K562 (cell line): Measurements from ENCODE around the gene CAMK2D. TPM values are rescaled to one million over a fixed set of nuclear protein-coding genes. Genes with fewer than 3 reads are reported as not detected.

ENCODE experiments used
- ATAC-seq: fragments of 200-7000 bp; cut with Tn5 transposase; 3 replicates; pipeline ENCODE4 v1.9.1; 2020; ENCODE audit warnings: moderate library complexity
- BruUV-seq: library from RNA; stranded (reverse); fragments of 400-500 nt; replicated peaks from 2 replicates; lab custom pipeline; 2021; lab: Mats Ljungman, UMichigan
- CTCF ChIA-PET: fragments of 300-600 bp; formaldehyde crosslinking; extraction: SDS; loops from one replicate; lab custom pipeline; 2021; ENCODE audit warnings: low intra/inter-chr PET ratio; lab: Yijun Ruan, JAX
- POLR2A ChIA-PET: fragments of 300-600, 350-650 bp; sonication (Branson Sonifier 250); formaldehyde crosslinking; extraction: SDS; loops from one replicate; lab custom pipeline; 2021; ENCODE audit warnings: antibody characterized with exemption, inconsistent platforms; lab: Yijun Ruan, JAX
- DNase-seq, 4 experiments: peaks; one replicate each; pipeline versions ENCODE4 v3.0.0 to v3.0.0-alpha.2; 2011 to 2018; ENCODE audit warnings: low spot score in 3 of 4, mixed read lengths in 3 of 4; ENCODE audit errors: extremely low read depth in 1 of 4
- FAIRE-seq: peaks from 2 replicates; lab custom pipeline; 2011; peaks lifted over from hg19 to GRCh38; lab: Jason Lieb, UNC
- H2AFZ ChIP-seq: 2 replicates; pipeline ENCODE4 v1.6.0; 2011; ENCODE audit warnings: low read depth, low read length, control low read depth, inconsistent platforms
- H3K27ac ChIP-seq: fragments of 200-600 bp; 3 replicates; pipeline ENCODE4 v1.8.0; 2011; ENCODE audit warnings: low read depth, mild to moderate bottlenecking, control low read depth, inconsistent platforms, low read length, moderate library complexity, mixed read lengths; ENCODE audit errors: extremely low read depth
- H3K27me3 ChIP-seq, 2 experiments: fragments of 300-600 bp in 1 of 2; 2 replicates in 1 of 2; 3 replicates in 1 of 2; pipeline versions ENCODE4 v1.6.0 to v1.8.0; 2011; ENCODE audit warnings: inconsistent platforms in 2 of 2, low read length in 2 of 2, mild to moderate bottlenecking in 1 of 2, mixed read lengths in 1 of 2, moderate library complexity in 1 of 2; ENCODE audit not compliant: control insufficient read depth in 2 of 2, insufficient read depth in 2 of 2
- H3K36me3 ChIP-seq: fragments of 300-600 bp; 3 replicates; pipeline ENCODE4 v1.8.0; 2011; ENCODE audit warnings: mild to moderate bottlenecking, low read length, inconsistent platforms; ENCODE audit not compliant: control insufficient read depth, insufficient read depth
- H3K4me1 ChIP-seq, 2 experiments: fragments of 200-600 bp in 1 of 2; replicated peaks in 1 of 2; 2 replicates in 1 of 2; 3 replicates in 1 of 2; pipeline versions ENCODE4 v1.5.1 to v1.8.0; 2011; ENCODE audit warnings: inconsistent platforms in 2 of 2, low read length in 2 of 2, mild to moderate bottlenecking in 1 of 2, mixed read lengths in 1 of 2, moderate library complexity in 1 of 2; ENCODE audit not compliant: control insufficient read depth in 2 of 2, insufficient read depth in 2 of 2
- H3K4me2 ChIP-seq: 2 replicates; pipeline ENCODE4 v1.6.1; 2011; ENCODE audit warnings: low read length, control low read depth, inconsistent platforms, mixed read lengths; ENCODE audit not compliant: insufficient read depth
- H3K4me3 ChIP-seq: fragments of 200-600 bp; sonication (generic), shearing (Covaris generic); 2 replicates; pipeline ENCODE4 v1.5.1; 2016; ENCODE audit warnings: control low read depth, inconsistent platforms
- H3K79me2 ChIP-seq: fragments of 200-600 bp; 3 replicates; pipeline ENCODE4 v1.8.0; 2011; ENCODE audit warnings: low read length, inconsistent platforms; ENCODE audit not compliant: control insufficient read depth, insufficient read depth
- H3K9ac ChIP-seq, 2 experiments: 2 replicates each; pipeline versions ENCODE4 v1.6.0 to v1.6.1; 2011; ENCODE audit warnings: low read depth in 2 of 2, low read length in 2 of 2, control low read depth in 1 of 2, inconsistent platforms in 1 of 2, mild to moderate bottlenecking in 1 of 2, mixed read lengths in 1 of 2; ENCODE audit not compliant: insufficient read depth in 1 of 2
- H3K9me1 ChIP-seq: one replicate; pipeline ENCODE4 v1.6.0; 2011; ENCODE audit warnings: inconsistent platforms, mild to moderate bottlenecking, low read length, moderate library complexity; ENCODE audit not compliant: control insufficient read depth, insufficient read depth
- H3K9me3 ChIP-seq: replicated peaks from 2 replicates; pipeline ENCODE4 v1.5.1; 2011; ENCODE audit warnings: low read depth, low read length, inconsistent platforms; ENCODE audit not compliant: control insufficient read depth, insufficient read depth
- H4K20me1 ChIP-seq: replicated peaks from 2 replicates; pipeline ENCODE4 v1.6.1; 2011; ENCODE audit warnings: low read length, inconsistent platforms, mixed read lengths; ENCODE audit not compliant: control insufficient read depth, insufficient read depth
- ATF1 ChIP-seq, 2 experiments: fragments of 450-650 bp in 1 of 2; IDR thresholded peaks; 2 replicates each; pipeline ENCODE4 v1.6.1; 2016; ENCODE audit warnings: missing compliant biosample characterization in 1 of 2, missing genetic modification characterization in 1 of 2
- DNMT1 ChIP-seq: fragments of 450-650 bp; IDR thresholded peaks from 2 replicates; pipeline ENCODE4 v1.6.1; 2016; ENCODE audit warnings: antibody characterized with exemption, mild to moderate bottlenecking
- FOXK2 ChIP-seq, 2 experiments: fragments of 450-650 bp; IDR thresholded peaks in 1 of 2; conservative IDR thresholded peaks in 1 of 2; 2 replicates each; pipeline ENCODE4 v1.6.1; 2016; ENCODE audit warnings: low read depth in 2 of 2, mild to moderate bottlenecking in 1 of 2
- HMG20A ChIP-seq: fragments of 450-650 bp; formaldehyde crosslinking; conservative IDR thresholded peaks from 2 replicates; pipeline ENCODE4 v1.4.0; 2020; ENCODE audit warnings: mild to moderate bottlenecking, mixed read lengths
- ILF3 ChIP-seq: fragments of 450-650 bp; IDR thresholded peaks from 2 replicates; pipeline ENCODE4 v1.6.1; 2018; ENCODE audit warnings: antibody characterized with exemption, mild to moderate bottlenecking, moderate library complexity, borderline replicate concordance
- NCOA6 ChIP-seq: fragments of 450-650 bp; IDR thresholded peaks from 2 replicates; pipeline ENCODE4 v1.6.1; 2017; ENCODE audit warnings: mild to moderate bottlenecking
- NCOR1 ChIP-seq: fragments of 450-650 bp; IDR thresholded peaks from 2 replicates; pipeline ENCODE4 v1.6.1; 2016; ENCODE audit warnings: mild to moderate bottlenecking, moderate library complexity
- NR2F6 ChIP-seq: fragments of 450-650 bp; formaldehyde crosslinking; IDR thresholded peaks from 2 replicates; pipeline ENCODE4 v1.4.0; 2020; ENCODE audit warnings: mild to moderate bottlenecking
- NRF1 ChIP-seq, 2 experiments: fragments of 450-650 bp; IDR thresholded peaks in 1 of 2; conservative IDR thresholded peaks in 1 of 2; 2 replicates each; pipeline ENCODE4 v1.6.1; 2014; ENCODE audit warnings: mild to moderate bottlenecking in 2 of 2
- RBM39 ChIP-seq: fragments of 200-400 bp; formaldehyde crosslinking; optimal IDR thresholded peaks from 2 replicates; pipeline ENCODE3; 2018; ENCODE audit warnings: low read depth, low read length
- SMARCA5 ChIP-seq: fragments of 450-650 bp; IDR thresholded peaks from 2 replicates; pipeline ENCODE4 v1.6.1; 2016
- THRAP3 ChIP-seq: fragments of 450-650 bp; IDR thresholded peaks from 2 replicates; pipeline ENCODE4 v1.6.1; 2016; ENCODE audit warnings: mild to moderate bottlenecking, inconsistent platforms, borderline replicate concordance
- TOE1 ChIP-seq, 2 experiments: fragments of 450-650 bp in 1 of 2; sonication (generic) in 1 of 2; formaldehyde crosslinking in 1 of 2; IDR thresholded peaks; 2 replicates each; pipeline versions ENCODE4 v1.7.1 to v1.8.0; 2016 to 2022; ENCODE audit warnings: borderline replicate concordance in 2 of 2, mild to moderate bottlenecking in 2 of 2, antibody characterized with exemption in 1 of 2, inconsistent platforms in 1 of 2, low read depth in 1 of 2, missing genetic modification reagents in 1 of 2, moderate library complexity in 1 of 2
- ZBTB17 ChIP-seq: fragments of 450-650 bp; formaldehyde crosslinking; IDR thresholded peaks from 2 replicates; pipeline ENCODE4 v1.4.0; 2020; ENCODE audit warnings: mild to moderate bottlenecking
- ZNF282 ChIP-seq: sonication (generic); formaldehyde crosslinking; IDR thresholded peaks from 2 replicates; pipeline ENCODE4 v1.8.1; 2023; ENCODE audit warnings: missing genetic modification reagents
- WGBS: fragments of 100-300 bp; shearing (Covaris generic); methylation state at CpG from one replicate; pipeline ENCODE4 v1.1.6; 2016; ENCODE audit warnings: low coverage, mixed read lengths; ENCODE audit not compliant: insufficient coverage; ENCODE audit errors: missing lambda C conversion rate; 5-methylcytosine and 5-hydroxymethylcytosine counted together
- in situ Hi-C: fragments of 300-500 bp; cut with MboI; formaldehyde crosslinking; loops from 4 replicates; pipeline ENCODE4 v1.15.0; 2018; ENCODE audit warnings: inconsistent platforms, mixed read lengths
- intact Hi-C: fragments of 100-400 bp; cut with micrococcal nuclease; formaldehyde crosslinking; loops from 2 replicates; pipeline ENCODE4 v1.14.2; 2022
- polyA plus RNA-seq, 8 experiments: library from polyadenylated mRNA; depleted of rRNA in 4 of 8; stranded (reverse) in 5 of 8; unstranded in 3 of 8; fragments of >200 nt; fragmentation: Nextera tagmentation in 2 of 8; fragmentation: Illumina TruSeq in 1 of 8; extraction: Ambion mirVana in 2 of 8; extraction: Trizol in 1 of 8; gene quantifications; 2 replicates each; pipeline versions ENCODE4 v1.2.1 to v1.2.3, GENCODE V29; 2011 to 2014; ENCODE audit warnings: inconsistent platforms in 1 of 8, missing spikeins in 1 of 8
- total RNA-seq, 7 experiments: library from RNA; depleted of rRNA in 6 of 7; stranded (reverse); fragments of >200 nt in 6 of 7; fragmentation: Illumina TruSeq in 2 of 7; extraction: Trizol in 2 of 7; gene quantifications; 2 replicates each; pipeline versions ENCODE4 v1.2.1 to v1.2.3, GENCODE V29; 2011 to 2021; ENCODE audit warnings: low replicate concordance in 1 of 7
- TF ChIP-seq, protein P1 (sequence below): fragments of 250-450 bp; sonication (Bioruptor Pico); IDR thresholded peaks from 2 replicates; pipeline ENCODE4 v1.9.0; 2021; ENCODE audit warnings: mild to moderate bottlenecking
- TF ChIP-seq, protein P2 (sequence below): fragments of 450-650 bp; IDR thresholded peaks from one replicate; pipeline ENCODE4 v1.6.1; 2018; ENCODE audit warnings: mild to moderate bottlenecking, moderate library complexity; ENCODE audit not compliant: partially characterized antibody

The CAMK2D gene
- total and polyA plus RNA-seq, 9 of the 15 experiments (the other 6 are each of a cell fraction or from before 2014, with no cell fraction given), result 0.01 to 0.33 (median 0.04) TPM; not detected in 2

DNA sequence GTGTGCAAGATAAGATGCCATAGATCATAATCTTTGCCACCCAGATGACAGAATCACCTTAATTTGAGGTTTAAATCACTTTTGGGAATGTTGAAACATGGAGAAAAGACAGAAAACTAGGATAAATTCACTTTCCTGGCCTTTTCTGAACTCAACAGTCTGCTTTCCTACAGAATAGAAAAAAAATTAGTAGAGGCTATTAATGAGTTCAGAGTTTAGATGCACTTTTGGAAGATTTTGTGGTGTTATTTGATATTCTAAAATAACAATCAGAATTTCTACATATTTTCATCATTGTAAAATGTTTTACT, 195.9 kb downstream of the CAMK2D start (continued):
- TF ChIP-seq ATF1 (CRISPR knock-in tag; IDR thresholded peaks at IDR 0.05), result no peak
- TF ChIP-seq ATF1 (tag; IDR thresholded peaks at IDR 0.05), result no peak
- no peak for TF ChIP-seq NCOA6
- TF ChIP-seq ZNF282 (CRISPR knock-in tag), result no peak
- TF ChIP-seq NCOR1, result no peak
- TF ChIP-seq HMG20A (CRISPR knock-in tag), result no peak
- TF ChIP-seq, all 486 proteins: peak for 0

DNA sequence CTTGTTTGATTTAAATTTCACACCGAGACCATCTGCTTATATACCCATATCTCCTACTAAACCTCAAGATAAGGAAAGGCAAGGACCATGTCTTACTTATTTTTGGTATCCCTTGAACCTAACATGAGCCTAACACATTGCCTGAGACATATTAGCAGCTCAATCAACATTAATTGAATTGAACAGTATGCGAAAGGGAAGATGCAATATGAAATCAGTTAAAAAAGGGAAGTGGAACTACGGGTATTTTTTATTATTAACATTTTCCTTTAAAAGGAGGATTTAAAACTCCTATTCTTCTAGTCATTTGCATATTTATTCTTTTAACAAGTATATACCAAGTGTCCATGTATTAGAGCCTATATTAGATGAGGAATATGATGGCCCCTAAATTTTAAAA, 197.0 kb downstream of the CAMK2D start:
- Histone ChIP-seq H3K79me2 (no peaks in the 10 kb centered on the region), H3K9me3 (no peaks in the 10 kb centered on the region), H4K20me1 (no peaks in the 10 kb centered on the region), H3K27ac (no peak overlapping the region), H2AFZ (no peak overlapping the region), H3K9ac (no peak overlapping the region), H3K4me1 (no peaks in the 10 kb centered on the region; a peak in 1 of 5 replicates), H3K4me2 (no peak overlapping the region), H3K9me1 (no peaks in the 10 kb centered on the region), H3K4me3 (no peak overlapping the region), H3K27me3 (no peaks in the 10 kb centered on the region), H3K36me3 (no peaks in the 10 kb centered on the region)
- CTCF ChIA-PET, result no interaction called here
- DNase-seq, result no peak
- ATAC-seq, result no peak
- no TSS peak for BruUV-seq
- no peak for FAIRE-seq
- TF ChIP-seq FOXK2 (conservative IDR thresholded peaks at IDR 0.05 in 1 of 2, IDR thresholded peaks at IDR 0.05 in 1 of 2; ENCODE audit: low read depth in 2 of 2), result no peak
- no peak for TF ChIP-seq SMARCA5
- TF ChIP-seq, protein P1, sequence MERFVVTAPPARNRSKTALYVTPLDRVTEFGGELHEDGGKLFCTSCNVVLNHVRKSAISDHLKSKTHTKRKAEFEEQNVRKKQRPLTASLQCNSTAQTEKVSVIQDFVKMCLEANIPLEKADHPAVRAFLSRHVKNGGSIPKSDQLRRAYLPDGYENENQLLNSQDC (CRISPR knock-in tag), result no peak
- TF ChIP-seq ILF3, result no peak
- TF ChIP-seq RBM39, result no peak
- TF ChIP-seq ZBTB17, result no peak
- no peak for TF ChIP-seq NR2F6 (CRISPR knock-in tag)
- TF ChIP-seq TOE1 (IDR thresholded peaks at IDR 0.05; ENCODE audit: borderline replicate concordance), result no peak
- TF ChIP-seq TOE1 (CRISPR knock-in tag; IDR thresholded peaks at IDR 0.05; ENCODE audit: borderline replicate concordance, low read depth), result no peak
- TF ChIP-seq THRAP3, result no peak
- TF ChIP-seq DNMT1, result no peak
- TF ChIP-seq, protein P2, sequence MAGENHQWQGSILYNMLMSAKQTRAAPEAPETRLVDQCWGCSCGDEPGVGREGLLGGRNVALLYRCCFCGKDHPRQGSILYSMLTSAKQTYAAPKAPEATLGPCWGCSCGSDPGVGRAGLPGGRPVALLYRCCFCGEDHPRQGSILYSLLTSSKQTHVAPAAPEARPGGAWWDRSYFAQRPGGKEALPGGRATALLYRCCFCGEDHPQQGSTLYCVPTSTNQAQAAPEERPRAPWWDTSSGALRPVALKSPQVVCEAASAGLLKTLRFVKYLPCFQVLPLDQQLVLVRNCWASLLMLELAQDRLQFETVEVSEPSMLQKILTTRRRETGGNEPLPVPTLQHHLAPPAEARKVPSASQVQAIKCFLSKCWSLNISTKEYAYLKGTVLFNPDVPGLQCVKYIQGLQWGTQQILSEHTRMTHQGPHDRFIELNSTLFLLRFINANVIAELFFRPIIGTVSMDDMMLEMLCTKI, result no peak
- TF ChIP-seq NRF1 (conservative IDR thresholded peaks at IDR 0.05 in 1 of 2, IDR thresholded peaks at IDR 0.05 in 1 of 2), result no peak
- WGBS, result 18% methylated on average over 3 of the region's 3 CpGs
- intact Hi-C loops, result no loop called here
- POLR2A ChIA-PET, result no interaction called here
- in situ Hi-C loops, result no loop called here
